ENCODE results near the gene SOCS7.
A peak's percentile ranks its signal among the peaks of the same experiment; 100 is the strongest.

SOCS7 gene

GRCh38 chr17:38442548-38442947, 90.9 kb downstream of the SOCS7 start:
- ATAC-seq = no peak
- DNase-seq = no peak

GRCh38 chr17:38443356-38444031, 91.8 kb downstream of the SOCS7 start:
- ATAC-seq = no peak
- DNase-seq = no peak

DNA sequence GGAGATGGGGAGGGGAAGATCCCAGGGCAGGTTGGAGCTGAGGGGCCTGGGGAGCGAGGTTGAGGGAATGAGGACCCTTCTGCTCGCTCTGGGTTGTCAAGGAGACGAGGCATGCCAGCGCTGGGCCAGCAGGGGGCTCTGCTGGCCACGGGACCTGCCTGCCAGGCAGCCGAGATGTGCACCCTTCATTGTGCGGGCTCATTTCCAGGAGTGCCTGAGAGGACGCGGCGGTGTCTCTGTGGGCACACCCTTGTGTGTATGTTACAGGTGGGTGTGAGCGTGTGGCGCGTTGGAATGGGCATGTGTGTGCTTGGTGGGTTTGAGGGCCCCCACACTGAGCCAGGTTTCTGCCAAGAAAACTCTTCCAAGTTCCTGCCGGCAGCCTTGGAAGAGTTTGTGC, 92.5 kb downstream of the SOCS7 start:
- DNase-seq (peak; percentile 60), ATAC-seq (peak; percentile 79)

- ATAC-seq (no peak), DNase-seq (no peak)
Measured at GRCh38 chr17:38447502-38448085, 96.0 kb downstream of the SOCS7 start.

- no peak for ATAC-seq
- DNase-seq = no peak
Measured at GRCh38 chr17:38448208-38448771, 96.6 kb downstream of the SOCS7 start.

DNA sequence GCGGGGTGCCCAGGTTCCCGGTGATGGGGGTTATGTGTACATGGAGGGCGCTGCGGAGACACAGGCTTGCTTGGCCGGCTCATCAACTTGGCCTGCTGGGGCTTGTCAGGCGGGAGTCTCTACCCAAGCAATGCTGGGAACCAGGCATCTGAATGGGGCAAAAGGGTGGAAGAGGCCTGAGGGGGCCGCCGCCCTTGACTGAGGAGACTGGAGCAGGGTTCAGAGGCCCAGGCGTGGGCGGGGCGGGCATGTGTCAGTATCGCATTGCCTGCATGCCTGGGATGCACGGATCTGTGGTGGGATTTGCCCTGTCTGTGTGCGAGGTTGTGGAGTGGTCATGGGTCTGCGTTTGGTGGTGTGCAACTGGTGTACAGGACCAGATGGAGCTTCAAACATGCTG, 97.7 kb downstream of the SOCS7 start:
- DNase-seq (no peak), ATAC-seq (no peak)

GRCh38 chr17:38450557-38451029, 98.9 kb downstream of the SOCS7 start:
- ATAC-seq (no peak), DNase-seq (no peak)

- ATAC-seq (no peak), DNase-seq (no peak)
Measured at GRCh38 chr17:38451030-38451839, 99.6 kb downstream of the SOCS7 start.

DNA sequence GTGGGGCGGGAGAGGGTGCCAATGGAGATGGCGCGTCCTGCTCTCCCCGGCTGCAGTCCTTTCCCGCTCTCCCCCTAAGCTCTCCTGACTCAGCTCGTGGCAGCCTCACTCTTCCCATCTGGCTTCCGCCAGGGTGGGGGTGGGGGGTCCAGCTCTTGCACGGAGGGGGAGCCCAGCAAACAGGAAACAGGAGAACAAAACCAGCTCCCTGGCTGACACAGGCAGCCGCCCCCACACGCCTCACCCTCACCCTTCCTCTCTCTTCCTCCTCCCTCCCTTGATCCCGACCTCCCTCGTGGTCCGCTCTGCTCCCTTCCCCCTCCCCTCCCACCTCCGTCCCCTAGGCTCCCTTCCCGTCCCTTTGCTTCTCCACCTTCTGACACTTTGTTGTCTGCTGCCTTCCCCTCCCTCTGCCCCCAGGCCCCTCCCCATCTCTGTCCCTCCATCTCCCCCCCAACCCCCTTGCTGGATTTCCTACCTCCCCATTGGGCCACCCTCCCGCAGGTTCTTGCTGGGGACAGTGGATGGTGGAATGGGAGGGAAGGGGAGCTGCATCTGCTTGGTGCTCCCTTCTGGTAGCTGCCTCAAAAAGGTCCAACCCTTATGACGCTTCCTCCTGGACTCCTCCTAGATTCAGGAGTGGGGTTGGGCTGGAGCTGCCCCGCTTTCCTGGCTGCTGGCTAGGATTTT, 100.3 kb downstream of the SOCS7 start:
- no peak for ATAC-seq
- DNase-seq = no peak

- no peak for DNase-seq
- ATAC-seq = no peak
Measured at GRCh38 chr17:38452719-38453118, 101.1 kb downstream of the SOCS7 start.

DNA sequence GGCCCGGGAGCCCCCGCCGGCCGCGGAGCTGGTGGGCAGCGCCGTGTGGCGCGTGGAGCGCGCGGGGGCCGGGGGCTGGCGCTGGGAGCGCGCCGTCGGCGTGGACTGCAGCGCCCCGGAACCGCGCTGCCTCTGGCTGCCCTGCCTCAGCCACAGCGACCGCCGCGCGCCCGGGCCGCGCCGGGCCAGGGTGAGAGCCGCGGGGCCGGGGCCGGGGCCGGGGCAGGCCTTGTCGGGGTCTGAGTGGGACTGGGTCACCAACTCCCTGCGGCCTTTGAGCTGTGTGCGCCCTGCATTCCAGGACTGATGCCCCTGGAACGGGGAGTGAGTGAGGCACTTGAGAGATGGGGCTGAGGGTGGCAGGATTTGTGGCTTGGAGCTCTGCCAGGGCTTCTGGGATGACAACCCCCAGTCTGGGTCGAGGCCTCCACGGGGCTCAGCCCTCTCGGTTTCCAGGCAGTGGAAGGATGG, 102.3 kb downstream of the SOCS7 start:
- ATAC-seq (no peak), DNase-seq (no peak)

DNA sequence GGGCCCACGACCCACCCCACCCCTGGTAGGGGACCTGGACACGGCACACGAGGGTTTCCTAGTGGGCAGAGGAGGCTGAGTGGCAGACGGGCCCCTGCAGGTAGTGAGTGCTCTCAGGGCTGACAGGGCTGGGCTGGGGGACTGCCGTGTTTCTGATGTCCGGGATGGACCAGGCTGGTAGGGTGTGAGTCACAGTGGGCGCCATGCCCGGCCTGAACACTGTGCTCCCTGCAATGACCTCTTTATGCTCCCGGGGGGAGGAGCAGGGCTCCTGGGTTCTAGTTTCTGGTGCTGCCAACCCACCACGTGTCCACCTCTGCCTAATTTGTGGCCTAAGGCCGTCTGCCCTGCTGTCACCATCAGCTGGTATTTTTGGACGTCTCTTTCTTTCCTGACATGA, 102.9 kb downstream of the SOCS7 start:
- ATAC-seq (no peak), DNase-seq (no peak)
